ENCODE measurements around the gene CSTF2T. TPM values are rescaled to one million over a fixed set of nuclear protein-coding genes. Genes with fewer than 3 reads are reported as not detected.

The CSTF2T gene
- polyA plus RNA-seq, 1 donor from 2014 or later: 19.7 TPM

- Histone ChIP-seq H3K9me2 (ENCODE audit: insufficient read depth, low read length) (no peaks in the 10 kb centered on the region), H3K36me3 (ENCODE audit: insufficient read depth, low read length) (no peaks in the 10 kb centered on the region), H3K27ac (ENCODE audit: low read length) (no peak overlapping the region), H2AFZ (ENCODE audit: low read depth, low read length) (no peak overlapping the region), H3K27me3 (ENCODE audit: insufficient read depth, low read depth, low read length) (no peaks in the 10 kb centered on the region), H3F3A (ENCODE audit: insufficient read depth, low read length, poor library complexity, severe bottlenecking) (no peaks in the 10 kb centered on the region), H3K4me3 (ENCODE audit: low read length) (no peak overlapping the region), H3K4me2 (ENCODE audit: low read length) (no peak overlapping the region), H3K9me3 (ENCODE audit: low read length) (no peaks in the 10 kb centered on the region), H3K9ac (ENCODE audit: low read length) (no peak overlapping the region), H4K20me1 (ENCODE audit: insufficient read depth) (no peaks in the 10 kb centered on the region), H3K79me2 (replicated peaks; ENCODE audit: insufficient read depth, low read length) (no peaks in the 10 kb centered on the region)
- TF ChIP-seq EZH2 (IDR thresholded peaks at IDR 0.05; ENCODE audit: borderline replicate concordance, insufficient read depth, low read length, poor library complexity, severe bottlenecking): no peak
- no peak for TF ChIP-seq CTCF (IDR thresholded peaks at IDR 0.05; ENCODE audit: poor library complexity, severe bottlenecking)
- no peak for TF ChIP-seq RAD21 (conservative IDR thresholded peaks at IDR 0.05)
- TF ChIP-seq POLR2AphosphoS5 (IDR thresholded peaks at IDR 0.05): no peak
- no peak for TF ChIP-seq TAF1 (IDR thresholded peaks at IDR 0.05; ENCODE audit: low read depth)
- TF ChIP-seq REST (IDR thresholded peaks at IDR 0.05; ENCODE audit: borderline replicate concordance): no peak
- no peak for TF ChIP-seq EP300 (conservative IDR thresholded peaks at IDR 0.05; ENCODE audit: poor library complexity, severe bottlenecking)
- no peak for TF ChIP-seq SMC3 (conservative IDR thresholded peaks at IDR 0.05; ENCODE audit: poor library complexity)
- no peak for TF ChIP-seq MXI1 (conservative IDR thresholded peaks at IDR 0.05; ENCODE audit: poor library complexity, severe bottlenecking)
These were observed 40.1 kb downstream of the CSTF2T start for GRCh38 chr10:51659344-51659743.

GRCh38 chr10:51658000-51658399, 41.4 kb downstream of the CSTF2T start:
- Histone ChIP-seq H3K9me3 (ENCODE audit: low read length) (no peaks in the 10 kb centered on the region), H2AFZ (ENCODE audit: low read depth, low read length) (no peak overlapping the region), H3K9ac (ENCODE audit: low read length) (no peak overlapping the region), H3K9me2 (ENCODE audit: insufficient read depth, low read length) (no peaks in the 10 kb centered on the region), H3K27me3 (ENCODE audit: insufficient read depth, low read depth, low read length) (no peaks in the 10 kb centered on the region), H3K4me2 (ENCODE audit: low read length) (no peak overlapping the region), H3K36me3 (ENCODE audit: insufficient read depth, low read length) (no peaks in the 10 kb centered on the region), H3F3A (ENCODE audit: insufficient read depth, low read length, poor library complexity, severe bottlenecking) (no peaks in the 10 kb centered on the region), H3K4me3 (ENCODE audit: low read length) (no peak overlapping the region), H3K79me2 (replicated peaks; ENCODE audit: insufficient read depth, low read length) (no peaks in the 10 kb centered on the region), H3K27ac (ENCODE audit: low read length) (no peak overlapping the region), H4K20me1 (ENCODE audit: insufficient read depth) (no peaks in the 10 kb centered on the region)
- TF ChIP-seq CTCF (IDR thresholded peaks at IDR 0.05; ENCODE audit: poor library complexity, severe bottlenecking) (no peak), REST (IDR thresholded peaks at IDR 0.05; ENCODE audit: borderline replicate concordance) (no peak), EZH2 (IDR thresholded peaks at IDR 0.05; ENCODE audit: borderline replicate concordance, insufficient read depth, low read length, poor library complexity, severe bottlenecking) (no peak), TAF1 (IDR thresholded peaks at IDR 0.05; ENCODE audit: low read depth) (no peak), EP300 (conservative IDR thresholded peaks at IDR 0.05; ENCODE audit: poor library complexity, severe bottlenecking) (no peak), RAD21 (conservative IDR thresholded peaks at IDR 0.05) (no peak), SMC3 (conservative IDR thresholded peaks at IDR 0.05; ENCODE audit: poor library complexity) (no peak), POLR2AphosphoS5 (IDR thresholded peaks at IDR 0.05) (no peak), MXI1 (conservative IDR thresholded peaks at IDR 0.05; ENCODE audit: poor library complexity, severe bottlenecking) (no peak)
